HG02840 (cell line): Measurements from ENCODE around the gene ZFYVE19.

Experiments used
- ATAC-seq: cut with Tn5 transposase; IDR thresholded peaks from one replicate; pipeline ENCODE4 v1.9.1; 2021; ENCODE audit warnings: mild to moderate bottlenecking, moderate library complexity, moderate number of reproducible peaks; ENCODE audit not compliant: unreplicated experiment, low FRiP score

ZFYVE19 gene

DNA sequence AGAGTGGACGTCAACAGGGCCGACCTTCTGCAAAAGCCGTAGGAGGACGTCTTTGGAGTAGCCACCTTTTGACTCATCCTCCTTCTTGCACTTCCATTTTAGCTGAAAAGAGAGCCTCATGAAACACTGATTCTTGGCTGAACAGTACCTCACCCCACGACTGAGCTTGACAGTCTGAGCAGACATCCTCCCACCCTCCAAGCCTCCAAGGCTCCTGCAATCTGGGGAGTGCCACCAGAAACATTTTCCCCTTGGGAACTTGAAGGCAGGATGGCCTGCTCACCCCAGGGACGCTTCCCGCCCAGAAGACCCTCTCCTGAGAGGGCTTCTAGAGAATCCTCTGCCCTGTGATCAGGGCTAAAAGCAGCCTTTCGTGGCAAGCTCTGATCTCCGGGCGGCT is 31.9 kb upstream of the ZFYVE19 start:
- ATAC-seq: no peak

DNA sequence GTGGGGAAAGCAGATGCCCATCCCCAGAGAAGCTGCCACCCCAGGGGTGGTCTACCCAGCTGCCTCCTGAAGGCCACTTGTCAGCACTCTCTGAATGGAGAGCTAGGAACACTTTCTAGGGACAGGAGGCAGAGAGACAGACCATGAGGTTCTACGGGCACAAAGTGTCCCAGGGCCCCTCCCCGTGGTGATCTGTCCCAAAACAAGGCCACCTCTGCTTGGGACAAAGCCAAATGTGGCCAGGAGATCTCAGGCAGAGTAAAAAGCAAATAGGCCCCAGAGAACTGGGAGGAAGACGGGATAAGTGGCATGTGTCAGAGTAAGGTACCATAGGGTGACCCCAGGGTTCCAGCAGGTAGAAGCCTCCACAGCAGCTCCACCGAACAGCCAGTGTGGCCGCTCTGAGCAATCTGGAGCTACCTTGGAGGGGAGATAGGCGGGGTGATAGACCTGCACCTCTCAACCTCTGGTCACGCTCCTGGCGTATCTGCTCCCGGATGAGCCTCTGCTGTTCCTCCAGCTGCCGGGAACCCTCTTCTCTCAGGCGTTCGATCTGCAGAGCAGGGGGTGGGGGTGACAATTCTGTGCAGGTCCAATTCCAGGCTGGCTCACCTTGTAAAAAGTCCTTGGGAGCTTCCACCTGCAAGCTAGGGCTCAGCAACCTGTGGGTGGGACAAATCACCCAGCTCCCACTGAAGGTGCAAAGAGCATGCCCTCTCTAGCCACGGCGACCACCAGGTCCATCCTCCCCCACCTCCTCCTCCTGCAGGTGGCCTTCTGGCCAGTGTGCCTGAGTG is 31.0 kb upstream of the ZFYVE19 start:
- ATAC-seq: no peak

DNA sequence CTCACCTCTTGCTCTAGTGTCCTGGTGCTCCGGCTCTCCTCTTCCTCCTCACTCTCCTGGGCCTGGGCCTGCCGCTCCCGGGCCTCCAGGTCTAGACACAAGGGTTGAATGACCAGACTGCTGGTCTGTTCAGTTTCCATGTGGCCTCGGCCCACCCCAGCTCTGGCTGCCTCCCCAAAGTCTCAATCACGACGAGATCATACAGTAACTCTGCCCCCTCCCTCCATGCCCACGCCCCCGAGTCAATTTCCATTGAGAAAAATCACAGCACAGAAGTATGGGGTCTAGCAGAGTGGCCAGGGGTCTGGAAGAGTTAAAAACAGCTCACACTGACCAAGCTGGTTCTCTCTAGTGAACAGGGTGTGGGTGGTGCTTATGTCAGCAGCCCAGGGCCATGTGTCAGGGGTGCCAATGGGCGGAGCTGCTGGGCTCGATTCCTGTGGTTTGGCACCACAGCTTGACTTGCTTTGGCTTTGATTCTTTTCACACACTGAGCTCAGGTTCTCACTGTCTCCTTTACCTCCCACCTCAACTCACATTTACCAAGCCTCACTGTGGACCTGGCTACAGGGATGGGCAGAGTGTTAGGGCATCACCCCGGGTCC is 30.2 kb upstream of the ZFYVE19 start:
- ATAC-seq: no peak

- no peak for ATAC-seq
Measured at GRCh38 chr15:40782609-40783227, 24.2 kb upstream of the ZFYVE19 start.

- no peak for ATAC-seq
Measured at GRCh38 chr15:40785164-40785563, 21.7 kb upstream of the ZFYVE19 start.

DNA sequence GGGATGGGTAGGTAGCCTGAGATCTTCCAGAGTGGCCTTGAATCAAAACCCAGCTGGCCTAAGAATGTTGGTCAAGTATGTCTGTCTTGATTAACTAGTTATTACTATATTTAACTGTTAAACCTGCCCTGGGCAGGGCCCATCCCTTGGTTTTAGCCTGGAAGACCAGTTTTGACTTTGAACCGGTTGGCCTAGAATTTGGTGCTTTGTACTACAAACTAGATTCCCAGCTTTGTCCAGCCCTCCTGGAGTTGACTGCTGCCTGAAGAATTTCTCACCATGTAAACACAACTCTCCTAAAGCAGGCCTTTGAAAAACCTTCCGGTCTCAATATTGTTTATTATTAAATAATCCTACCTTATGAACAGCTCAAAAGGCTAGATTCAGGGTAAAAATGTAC is 21.1 kb upstream of the ZFYVE19 start:
- ATAC-seq: no peak

DNA sequence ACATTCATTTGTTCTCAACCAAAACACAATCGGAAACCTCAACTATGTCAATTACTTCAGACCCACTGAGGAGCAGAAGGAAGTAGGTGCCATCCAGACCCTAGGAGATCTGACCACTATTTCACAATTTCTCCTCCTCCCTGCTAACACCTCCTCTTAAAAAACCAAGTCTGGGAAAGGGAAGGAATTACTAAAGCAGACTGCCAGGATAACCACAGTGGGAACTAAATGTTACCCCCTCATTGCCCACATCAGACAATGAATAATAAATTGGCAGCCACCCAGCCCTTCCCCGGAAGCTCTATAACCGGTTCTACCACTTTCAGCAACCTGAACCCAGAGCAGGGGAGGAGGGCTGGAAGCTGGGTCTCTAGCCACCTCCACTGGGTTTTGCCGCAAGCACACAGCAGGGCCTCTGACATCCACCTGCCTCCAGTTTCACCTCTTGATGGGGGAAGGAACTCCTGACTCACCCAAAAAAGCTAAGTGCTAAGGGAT is 19.5 kb upstream of the ZFYVE19 start:
- ATAC-seq: no peak

DNA sequence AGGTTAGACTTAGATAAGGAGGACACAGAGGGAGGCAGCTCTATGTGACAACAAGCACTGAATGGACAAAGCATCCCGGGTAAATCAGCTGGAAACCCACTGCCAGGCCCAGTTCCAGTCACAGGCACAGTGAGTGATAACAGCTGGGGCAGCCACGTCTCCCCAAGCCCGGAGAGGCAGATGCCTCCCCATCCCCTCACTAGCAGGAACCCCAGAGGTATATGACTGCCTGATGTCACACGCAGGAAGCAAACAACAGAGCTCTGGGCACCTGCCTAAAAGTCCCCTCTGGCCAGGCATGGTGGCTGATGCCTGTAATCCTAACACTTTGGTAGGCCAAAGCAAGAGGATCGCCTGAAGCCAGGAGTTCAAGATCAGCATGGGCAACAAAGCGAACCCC is 18.9 kb upstream of the ZFYVE19 start:
- no peak for ATAC-seq

GRCh38 chr15:40789119-40789518 is 17.8 kb upstream of the ZFYVE19 start:
- no peak for ATAC-seq

DNA sequence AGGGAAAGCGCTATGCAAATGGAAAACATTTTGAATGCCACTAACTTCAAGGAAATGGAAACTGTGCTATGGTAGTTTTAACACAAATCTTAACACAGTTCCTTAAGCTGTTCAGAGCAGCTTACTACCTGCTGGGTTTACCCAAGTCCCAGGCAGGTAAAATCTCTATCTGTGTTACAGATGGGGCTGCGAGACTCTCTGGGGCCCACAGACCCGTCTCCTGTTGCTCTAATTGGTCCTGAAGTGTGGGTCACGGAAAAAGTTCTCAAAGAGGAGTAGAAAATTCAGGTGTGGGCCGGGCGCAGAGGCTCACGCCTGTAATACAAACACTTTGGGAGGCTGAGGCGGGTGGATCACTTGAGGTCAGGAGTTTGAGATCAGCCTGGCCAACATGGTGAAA is 16.9 kb upstream of the ZFYVE19 start:
- no peak for ATAC-seq

DNA sequence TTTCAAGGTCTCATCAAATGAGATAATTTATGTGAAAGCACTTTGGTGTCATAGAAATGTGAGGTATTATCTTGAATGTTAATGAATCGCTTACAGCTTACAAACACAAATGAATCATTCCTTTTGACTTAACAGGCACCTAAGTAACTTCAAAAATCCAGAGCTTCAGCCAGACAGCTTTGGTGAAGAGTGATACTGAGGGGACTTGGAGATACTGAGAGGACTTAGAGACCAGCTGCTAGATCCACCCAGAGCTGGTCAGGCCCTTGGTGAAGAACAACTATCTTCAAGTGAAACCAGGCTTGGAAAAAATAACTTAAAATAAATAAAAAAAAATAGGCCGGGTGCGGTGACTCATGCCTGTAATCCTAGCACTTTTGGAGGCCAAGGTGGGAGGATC is 16.2 kb upstream of the ZFYVE19 start:
- no peak for ATAC-seq

DNA sequence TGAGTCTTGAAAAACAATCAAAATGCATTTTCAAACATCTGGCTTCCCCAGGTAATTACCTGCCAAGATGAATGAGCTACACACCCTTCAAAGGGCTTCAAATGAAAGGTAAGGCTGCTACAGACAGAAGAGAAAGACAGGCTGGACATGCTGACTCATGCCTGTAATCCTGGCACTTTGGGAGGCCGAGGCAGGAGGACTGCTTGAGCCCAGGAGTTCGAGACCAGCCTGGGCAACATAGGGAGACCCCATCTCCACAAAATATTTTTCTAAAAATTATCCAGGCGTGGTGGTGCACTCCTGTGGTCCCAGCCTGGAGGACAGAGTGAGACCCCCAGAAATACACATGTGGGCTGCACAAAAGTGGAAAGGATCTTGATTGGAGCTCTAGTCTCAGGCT is 14.5 kb upstream of the ZFYVE19 start:
- no peak for ATAC-seq

DNA sequence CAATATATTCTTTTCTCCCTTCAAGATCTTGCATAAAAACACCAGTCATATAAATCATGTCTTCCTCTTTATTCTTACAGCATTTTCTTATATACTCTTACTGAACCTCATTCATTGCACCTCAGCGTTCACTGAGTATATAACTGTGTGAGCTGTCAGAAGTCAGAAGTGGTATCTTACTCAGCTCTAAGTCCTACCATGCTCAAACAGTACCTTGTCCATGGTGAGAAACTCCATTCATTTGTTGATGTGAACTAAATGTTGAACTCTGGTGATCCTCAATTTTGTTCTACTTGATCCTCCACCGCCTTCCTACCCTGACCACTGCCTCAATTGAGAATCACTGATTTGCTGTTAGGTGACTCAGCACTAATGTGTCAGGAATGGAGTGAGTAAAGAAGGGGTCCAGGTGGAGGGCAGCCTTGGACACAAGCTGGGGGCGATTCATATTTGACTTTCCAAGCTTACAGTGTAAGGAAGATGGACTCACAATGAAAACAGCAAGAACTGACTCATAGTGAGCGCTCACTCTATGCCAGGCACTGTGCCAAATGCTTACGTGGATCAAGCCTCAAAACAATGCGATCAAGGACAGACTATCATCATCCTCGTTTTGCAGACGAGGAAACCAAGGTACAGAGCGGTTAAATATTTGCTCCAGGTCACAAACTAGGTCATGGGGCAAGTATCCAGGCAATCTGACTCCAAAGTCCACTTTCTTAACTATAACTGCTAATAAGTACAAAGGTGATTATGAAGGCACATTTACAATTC is 13.5 kb upstream of the ZFYVE19 start:
- ATAC-seq: no peak

DNA sequence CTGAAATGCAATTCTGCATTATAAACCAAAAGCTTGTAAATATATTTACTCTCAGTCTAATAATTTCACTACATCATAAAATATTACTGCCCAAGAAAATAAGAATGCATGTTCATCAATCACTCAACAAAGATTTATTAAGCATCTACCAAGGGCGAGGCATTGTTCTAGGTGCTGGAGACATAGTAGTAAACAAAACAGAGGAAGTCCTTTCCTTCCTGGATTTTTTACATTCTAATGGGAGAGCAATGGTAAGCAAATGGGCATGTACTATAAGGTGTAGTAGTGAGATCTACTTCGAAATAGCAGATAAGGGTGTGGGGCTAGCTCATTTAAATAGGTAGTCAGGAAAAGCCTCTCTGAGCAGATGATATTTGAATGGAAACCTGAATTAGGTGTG is 10.8 kb upstream of the ZFYVE19 start:
- no peak for ATAC-seq

GRCh38 chr15:40796512-40796911 is 10.4 kb upstream of the ZFYVE19 start:
- no peak for ATAC-seq

- ATAC-seq: no peak
Measured at GRCh38 chr15:40799523-40799922, 7.4 kb upstream of the ZFYVE19 start.

DNA sequence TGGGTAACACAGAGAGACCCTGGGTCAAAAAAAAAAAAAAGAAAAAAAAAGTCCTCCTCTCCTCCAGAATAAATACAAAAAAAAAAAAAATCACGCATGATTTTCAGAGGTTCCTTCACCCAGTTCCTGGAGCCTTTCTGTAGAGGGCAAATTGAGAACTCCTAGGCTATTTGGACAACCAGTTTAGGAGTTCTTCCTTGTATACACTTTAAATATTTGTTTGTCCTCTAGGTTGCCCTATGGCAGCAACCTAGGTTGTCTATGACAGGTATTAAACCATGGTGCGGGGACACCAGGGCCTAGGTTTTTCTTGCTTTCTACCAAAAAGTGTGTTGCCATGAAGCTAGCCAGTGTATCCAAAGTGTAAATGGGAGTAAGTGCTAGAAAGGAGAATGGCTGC is 3.8 kb upstream of the ZFYVE19 start:
- no peak for ATAC-seq

DNA sequence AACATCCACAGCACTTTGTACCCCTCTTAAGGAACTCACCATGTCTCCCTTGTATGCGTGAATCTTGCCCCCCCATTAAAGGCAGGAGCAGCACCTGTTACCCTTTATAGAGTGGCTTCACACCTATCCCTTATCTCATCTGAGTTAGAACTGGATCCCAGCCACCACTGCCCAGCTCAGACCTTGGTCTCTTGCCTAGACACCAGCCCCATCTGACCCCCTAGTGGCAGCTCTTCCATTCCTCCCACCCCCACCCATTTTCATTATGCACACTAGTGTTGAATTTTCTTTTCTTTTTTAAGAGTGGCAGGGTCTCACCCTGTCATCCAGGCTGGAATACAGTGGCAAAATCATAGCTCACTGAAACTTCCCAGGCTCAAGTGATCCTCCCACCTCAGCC is 3.2 kb upstream of the ZFYVE19 start:
- no peak for ATAC-seq

DNA sequence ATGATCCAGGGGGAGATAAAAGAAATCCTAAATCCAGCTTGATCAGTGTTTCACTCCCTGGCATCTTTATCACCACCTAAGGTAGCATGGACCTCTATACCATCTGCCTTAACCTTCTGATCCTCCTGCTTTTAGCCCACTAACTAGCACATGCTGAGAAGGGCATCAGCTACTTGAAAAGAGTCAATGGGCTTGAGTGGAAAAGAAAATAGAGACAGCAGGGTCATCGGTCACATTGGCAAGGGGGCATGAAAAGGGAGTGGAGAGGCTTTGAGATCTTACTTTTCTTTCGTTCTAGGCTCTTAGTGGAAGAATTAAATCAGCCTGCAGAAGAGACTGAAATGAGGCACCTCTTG is 239 bp upstream of the ZFYVE19 start:
- ATAC-seq: no peak

- ATAC-seq: no peak
Measured at GRCh38 chr15:40807888-40808461, 1.1 kb downstream of the ZFYVE19 start.
